DMS153 treated with DMSO at 0.1 percent for 48 hours (cell line): ENCODE data around the gene FGB.

Experiments
- DNase-seq: peaks from one replicate; lab custom pipeline; 2025; ENCODE audit not compliant: unreplicated experiment; lab: John Stamatoyannopoulos, UW

FGB gene

DNA sequence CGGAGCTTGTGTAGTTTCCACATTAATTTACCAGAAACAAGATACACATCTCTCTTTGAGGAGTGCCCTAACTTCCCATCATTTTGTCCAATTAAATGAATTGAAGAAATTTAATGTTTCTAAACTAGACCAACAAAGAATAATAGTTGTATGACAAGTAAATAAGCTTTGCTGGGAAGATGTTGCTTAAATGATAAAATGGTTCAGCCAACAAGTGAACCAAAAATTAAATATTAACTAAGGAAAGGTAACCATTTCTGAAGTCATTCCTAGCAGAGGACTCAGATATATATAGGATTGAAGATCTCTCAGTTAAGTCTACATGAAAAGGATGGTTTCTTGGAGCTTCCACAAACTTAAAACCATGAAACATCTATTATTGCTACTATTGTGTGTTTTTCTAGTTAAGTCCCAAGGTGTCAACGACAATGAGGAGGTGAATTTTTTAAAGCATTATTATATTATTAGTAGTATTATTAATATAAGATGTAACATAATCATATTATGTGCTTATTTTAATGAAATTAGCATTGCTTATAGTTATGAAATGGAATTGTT, at the start of gene FGB:
Gene FGB, plus strand, starts transcription at position 315 of the 558 bp plus-strand sequence. Its CDS starts 8 bp downstream, at position 323.
- DNase-seq: no peak

DNA sequence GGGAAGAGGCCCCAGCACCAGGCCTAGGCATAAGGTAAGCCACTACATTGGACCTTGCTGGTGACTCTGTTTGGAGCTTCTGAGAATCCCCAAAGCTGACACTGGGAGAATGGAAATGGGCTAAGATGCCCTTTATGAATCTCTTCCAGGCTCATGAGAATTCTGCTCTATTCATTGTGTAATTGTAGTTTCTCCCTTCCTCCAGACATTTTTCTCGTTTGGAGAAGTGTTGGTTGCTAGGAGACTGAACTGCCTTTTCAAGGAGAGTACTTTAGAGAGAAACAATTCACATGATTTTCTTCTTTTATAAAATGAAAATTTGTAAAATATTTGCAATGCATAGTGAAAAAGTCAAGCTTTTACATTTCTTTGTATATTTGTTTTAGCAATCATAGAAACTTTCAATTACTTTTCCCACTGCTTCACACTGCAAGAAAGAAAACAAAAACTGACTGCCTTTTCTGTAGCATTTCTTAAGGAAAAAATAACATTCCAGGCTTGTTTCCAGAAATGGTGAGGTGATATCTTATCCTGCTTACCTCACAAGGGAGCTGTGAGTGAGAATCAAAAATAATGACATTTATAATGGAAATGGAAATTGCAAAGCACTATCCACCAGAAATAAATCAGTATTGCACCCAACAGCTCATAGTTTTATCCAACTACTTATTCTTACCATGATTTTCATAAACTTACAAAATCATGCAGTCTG, 46.3 kb upstream of the FGB start:
- DNase-seq: no peak

DNA sequence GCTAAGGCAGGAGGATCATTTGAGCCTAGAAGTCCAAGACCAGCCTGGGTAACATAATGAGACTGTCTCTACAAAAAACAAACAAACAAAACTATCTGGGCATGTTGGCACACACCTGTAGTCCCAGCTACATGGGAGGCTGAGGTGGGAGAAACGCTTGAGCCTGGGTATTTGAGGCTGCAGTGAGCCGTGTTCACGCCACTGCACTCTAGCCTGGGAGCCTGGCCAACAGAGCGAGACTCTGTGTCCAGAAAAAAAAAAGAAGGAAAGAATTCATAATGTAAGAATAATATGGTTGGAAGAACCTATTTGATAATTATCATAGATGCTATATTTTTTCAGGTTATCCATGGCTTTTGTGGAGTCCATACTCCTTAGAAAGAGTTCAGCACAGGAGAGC, 45.2 kb upstream of the FGB start:
- DNase-seq: no peak

DNA sequence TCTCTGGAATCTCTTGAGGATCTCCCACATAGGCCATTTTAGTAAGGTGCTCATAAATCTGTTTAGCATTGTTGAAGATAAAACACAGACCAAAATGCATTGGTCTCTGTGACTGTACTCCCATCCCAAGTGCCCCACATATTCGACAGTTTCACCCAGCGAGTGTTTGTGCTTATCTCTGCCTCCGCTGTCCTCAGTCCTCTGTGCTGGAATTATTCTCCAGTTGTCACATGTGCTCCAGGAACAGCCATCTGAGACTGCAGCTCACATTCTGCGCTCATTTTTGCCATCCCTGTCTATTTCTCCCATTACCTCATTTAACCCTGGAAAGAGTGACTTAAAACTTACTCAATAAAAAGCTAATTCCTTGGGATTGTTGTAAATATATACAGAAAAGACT, 43.6 kb upstream of the FGB start:
- no peak for DNase-seq

DNA sequence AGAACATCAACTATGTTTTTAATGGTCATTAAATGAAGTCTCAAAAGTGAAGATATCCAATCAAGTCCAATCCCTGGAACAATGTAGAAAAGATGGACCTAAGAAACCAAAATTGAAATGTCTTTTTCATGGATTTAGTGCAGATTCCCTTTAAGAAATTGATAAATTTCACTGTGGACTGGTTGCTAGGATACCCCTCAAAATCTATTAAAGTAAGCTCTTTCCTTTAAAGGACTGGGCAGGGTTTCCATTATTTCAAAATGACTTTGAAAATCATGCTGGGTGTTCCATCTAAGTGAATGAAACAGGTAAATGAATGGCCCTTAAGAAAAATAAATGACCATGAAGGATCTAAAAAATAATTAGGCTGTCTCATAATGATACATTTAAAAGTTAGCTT, 41.2 kb upstream of the FGB start:
- DNase-seq: no peak

DNA sequence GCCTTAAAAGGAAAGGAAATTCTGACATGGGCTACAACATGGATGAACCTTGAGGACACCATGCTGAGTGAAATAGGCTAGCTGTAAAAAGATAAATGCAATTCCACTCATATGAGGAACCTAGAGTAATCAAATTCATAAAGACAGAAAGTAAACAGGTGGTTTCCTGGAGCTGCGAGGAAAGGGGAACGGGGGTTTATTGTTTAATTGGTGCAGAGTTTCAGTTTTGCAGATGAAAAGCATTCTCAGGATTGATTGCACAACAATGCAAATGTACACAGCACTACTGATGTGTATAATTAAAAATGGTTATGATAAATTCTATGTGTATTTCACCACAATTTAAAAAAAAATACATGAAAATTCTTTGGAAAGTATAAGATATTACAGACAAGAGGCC, 36.7 kb upstream of the FGB start:
- no peak for DNase-seq

DNA sequence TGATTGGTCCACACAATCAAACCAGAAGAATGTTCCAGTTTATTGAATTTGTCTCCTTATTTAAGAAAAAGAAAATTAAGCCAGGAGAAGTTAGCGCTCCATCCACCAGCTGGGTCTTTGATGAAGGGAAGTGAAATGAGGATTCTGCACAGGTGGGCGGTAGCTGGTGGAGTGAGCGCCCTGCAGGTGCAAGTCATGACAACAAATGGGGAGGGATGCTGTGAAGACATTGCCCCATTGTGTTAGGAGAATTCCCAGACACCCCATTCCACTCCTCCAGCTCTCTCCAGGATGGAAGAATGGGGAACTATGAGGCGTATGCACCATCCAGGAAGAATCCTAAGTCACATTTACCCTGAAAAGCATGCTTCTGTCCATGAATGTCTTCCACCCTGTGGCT, 35.5 kb upstream of the FGB start:
- DNase-seq: no peak

DNA sequence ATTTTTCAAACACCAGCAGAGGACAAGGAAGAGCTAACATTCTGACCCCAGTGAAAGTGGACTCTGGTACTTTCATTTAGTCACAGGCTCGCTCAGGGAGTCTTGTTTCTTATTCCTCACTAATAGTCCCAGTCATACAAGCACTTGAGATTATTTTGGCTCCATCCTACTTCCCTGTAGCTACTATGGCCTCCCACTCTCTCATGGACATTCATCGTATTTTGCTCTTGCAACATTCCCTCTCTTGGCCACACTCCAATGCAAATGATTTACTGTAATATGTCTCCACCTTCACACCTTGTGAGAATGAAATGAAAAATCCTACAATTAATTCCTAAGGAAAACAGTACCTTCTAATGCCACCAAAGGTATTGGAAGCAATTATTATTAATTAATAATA, 33.9 kb upstream of the FGB start:
- DNase-seq: no peak

DNA sequence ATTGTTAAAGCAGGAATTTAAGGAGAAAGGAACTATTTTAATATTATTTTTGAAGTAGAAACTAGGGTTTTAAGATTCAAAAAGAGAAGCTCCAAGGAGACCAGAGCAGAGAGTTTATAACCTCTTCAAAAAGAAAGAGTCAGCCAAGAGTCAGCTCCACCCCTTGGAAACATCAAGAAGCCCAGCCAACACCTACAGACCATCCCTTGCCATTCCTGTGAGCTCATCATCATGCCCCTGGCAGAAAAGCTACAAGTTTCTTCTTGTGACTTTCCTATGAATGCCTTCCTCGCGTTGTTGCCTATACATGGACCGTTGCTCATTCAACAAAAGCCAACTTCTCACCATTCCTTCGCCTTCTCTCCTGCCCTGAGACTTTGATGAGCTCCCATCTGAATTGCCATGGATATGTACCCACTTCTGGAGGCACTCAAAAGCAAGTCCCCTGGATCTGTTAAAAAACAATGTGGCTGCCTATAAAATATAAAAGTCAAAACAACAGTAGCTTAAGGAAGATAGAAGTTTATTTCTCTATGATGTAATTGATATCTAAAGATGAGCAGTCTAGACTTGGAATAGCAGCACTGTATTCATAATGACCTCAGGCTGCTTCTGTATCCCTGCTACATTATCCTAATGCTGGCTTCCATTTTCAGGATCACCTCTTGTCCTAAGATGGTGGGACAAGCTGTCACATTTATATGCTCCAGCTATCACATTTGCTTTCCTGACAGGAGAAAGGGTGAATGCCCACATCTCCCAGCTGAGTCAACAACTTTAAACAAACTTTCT, 32.9 kb upstream of the FGB start:
- DNase-seq: no peak

DNA sequence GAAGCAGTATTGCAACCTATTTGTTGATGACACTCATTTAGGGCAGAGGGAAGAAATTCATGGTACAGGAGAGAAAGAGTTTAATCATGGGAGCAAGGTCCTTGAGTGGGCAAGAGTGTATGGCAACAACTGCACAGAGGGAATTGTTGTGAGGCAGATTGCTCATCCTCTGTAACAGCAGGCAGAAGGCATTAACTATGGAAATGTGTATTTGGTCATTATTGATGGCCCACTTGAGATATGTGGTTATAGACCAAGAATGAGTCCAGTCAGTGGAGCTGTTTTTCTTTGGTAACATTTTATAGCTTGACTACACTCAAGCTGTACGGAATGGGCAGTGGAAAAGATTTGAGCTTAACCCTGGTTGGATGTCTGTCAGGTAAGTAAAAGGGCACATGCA, 28.5 kb upstream of the FGB start:
- DNase-seq: no peak

DNA sequence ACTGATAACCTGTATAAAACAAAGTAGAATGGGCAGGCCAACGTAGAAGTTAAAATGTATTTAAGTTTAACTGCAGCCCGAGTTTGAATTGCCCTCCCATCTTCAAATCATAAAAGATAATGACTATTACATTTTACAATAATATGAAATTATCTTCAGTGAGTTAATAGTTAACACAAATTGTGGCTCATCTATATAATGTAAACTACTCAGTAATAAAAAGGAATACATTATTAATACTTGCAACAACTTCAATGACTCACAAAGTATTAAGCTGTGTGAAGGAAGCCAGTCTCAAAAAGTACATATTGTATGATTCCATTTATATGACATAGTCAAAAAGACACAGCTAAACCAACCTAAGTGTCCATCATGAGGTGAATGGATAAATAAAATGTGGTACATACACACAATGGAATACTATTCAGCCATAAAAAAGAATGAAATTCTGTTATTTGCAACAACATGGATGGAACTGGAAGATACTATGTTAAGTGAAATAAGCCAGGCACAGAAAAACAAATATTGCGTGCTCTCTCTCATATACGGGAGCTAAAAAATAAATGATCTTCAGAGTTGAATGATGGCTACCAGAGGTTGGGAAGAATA, 20.4 kb upstream of the FGB start:
- DNase-seq: no peak

DNA sequence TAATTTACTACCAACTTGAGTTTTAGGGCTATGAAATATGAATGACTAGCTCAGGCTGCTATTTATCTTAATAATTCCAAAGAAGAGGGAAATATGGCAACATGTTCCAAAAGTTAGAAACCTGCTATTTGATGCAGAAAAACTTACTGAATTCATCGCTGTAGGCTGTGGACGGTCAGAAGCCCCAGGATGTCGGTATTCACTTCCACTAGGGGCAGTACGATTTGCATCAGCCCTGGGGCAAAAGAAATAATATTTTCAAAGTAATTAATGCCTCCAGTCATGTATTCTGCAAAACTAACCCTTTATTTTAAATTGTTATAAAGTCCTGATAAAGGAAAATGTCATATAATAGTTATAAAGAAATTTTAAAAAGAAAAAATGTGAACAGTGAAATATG, 17.1 kb upstream of the FGB start:
- no peak for DNase-seq

DNA sequence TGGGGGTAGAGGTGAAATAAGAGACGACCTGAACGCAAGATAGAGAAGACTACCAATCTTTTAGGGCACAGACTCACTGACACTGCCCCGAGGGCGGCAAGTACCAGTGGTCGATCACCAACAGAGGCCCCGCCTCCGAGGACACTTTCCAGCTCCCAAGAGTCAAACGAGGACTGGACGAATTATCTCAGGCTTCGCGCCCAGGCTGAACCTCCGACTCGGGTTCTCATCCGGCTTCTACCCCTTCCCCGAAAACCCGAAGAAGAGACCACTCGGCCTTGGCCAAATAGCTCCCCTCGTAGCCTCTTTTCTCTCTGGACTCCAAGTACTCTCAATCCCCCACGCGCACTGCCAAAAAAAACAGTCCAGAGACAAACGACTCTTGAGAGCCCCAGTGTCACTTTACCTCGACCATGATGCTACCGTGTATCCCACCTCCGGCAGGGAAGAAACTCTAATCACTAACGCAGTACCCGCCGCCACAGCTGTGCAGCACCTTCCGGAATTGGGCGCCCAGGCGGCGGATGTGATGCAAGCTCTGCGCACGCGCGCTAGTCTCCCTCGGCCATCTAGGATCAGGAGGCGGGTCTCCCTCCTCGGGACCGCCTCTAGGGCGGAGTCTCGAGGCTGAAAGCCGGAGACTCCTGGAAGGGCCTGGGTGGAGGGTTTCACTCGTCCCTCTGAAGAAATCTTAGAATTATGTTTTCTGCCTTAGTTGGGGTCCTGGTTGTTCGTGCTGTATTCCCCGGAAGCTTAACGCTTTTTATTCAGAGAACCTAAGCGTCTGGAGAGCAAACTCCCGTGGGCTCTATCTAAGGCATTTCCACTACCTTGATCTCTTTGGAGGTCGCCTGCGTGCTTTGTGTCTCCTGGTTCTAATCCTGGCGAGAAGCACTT, 12.7 kb upstream of the FGB start, which contains the start of gene PLRG1:
Gene PLRG1, minus strand, starts transcription at position 507 of the 897 bp plus-strand sequence. Its CDS starts 92 bp downstream, at position 415.
- DNase-seq: peak; percentile 86

DNA sequence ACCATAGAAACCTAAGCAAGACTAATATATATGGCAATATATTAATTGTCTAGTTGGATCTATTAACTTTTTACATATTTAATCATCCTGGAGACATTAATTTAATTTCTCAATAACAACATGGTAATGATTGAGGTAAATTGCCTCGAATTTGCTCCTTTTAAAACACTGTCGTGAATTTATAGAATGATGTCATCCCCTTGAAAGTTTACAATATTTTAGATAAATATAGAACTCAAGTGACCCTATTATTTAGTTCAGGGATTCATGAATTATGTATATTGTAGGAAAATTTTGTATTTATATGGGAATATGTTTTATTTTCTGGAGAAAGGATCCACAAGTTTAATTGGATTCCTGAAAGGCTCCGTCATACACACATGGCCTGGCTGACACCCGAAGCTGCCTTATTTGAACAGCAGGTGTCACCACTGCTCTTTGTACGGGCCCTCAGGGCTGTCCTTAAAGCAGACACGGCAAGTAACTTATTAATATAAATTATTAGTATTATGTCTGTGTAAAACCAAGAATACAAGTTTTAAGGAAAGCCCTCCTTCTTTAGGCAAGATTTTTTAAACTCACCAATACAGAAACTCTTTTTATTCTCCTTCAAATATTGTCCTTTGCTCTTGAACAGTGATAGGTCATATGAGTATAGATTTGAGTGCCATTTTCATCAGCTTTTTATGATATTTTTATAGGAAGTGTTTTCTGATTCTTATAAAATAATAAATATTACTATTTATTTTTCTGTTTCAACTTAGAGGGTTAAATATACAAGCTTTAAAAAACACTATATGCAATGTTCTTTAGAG, 10.7 kb upstream of the FGB start:
- DNase-seq: peak; percentile 32

DNA sequence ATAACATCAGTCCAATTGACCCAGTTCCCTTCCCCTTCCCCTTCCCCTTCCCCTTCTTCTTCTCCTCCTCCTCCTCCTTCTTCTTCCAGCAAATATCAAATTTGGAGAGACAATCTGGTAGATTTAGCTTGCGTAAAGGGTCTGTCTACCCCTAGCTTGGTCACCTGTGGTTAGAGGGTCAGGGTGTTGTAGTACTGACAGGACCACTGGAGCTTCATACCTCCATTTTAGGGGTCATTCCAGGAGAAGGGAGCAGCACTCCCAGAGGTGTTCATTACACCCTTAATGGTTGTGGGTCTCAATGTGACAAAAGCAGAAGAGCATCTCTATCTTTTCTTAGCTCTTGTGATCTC, 3.7 kb upstream of the FGB start:
- no peak for DNase-seq

DNA sequence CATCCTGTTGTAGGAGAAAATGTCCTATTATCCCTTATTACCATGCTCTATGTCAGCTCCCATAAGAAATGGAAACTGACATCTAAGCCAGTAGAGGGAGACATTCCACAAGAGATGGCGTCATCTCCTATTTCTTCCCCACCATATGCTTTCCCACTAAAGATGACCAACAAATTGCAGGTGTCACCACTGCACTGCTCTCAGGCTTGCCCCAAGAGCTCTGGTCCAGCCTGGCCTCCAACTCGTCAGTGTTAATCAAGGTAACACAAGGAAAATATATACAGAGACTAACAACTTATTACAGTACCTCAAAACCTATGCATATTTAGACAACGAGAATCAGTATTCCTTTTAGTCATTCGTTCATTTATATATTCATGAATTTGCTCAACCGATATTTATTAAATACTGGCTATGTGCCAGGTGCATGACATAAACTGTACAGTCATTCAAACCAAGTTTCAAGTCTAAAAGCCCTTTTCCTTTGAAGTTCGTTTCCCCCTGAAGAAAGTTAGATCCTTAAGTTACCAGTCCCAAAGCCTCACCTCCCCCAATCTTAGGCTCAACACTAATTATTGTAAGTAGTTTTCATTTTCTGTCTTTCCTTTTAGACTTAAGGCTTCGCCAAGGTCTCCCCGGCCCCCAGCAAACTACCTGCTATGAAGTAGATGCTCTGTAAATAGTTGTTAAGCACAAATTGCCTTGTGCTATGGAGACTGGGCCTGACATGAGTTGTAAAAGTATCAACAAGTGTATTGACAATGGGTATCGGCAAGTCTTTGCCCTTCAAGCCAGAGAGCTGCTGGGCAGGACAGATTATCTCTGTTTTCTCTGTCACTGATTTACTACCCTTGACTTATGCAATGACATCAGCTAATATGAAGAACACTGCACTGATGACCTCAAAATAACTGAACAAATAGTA, 3.1 kb upstream of the FGB start:
- DNase-seq: peak; percentile 3

DNA sequence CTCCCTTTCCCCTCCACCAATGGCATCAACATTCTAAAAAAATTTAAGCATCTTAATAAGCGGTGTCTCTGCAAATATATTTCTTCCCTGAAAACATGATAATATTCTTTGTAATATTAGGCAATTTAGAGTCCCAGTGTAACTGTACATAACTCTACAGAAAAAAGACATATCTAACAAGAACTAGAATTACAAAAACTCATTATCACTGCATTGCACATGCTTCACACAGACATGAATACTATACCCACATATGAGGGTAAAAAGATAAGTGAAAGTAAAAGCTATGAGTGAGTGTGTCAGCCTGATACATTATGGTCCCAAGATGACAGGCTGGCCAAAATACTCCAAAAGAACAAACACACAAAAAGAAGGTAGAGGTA, 2.4 kb upstream of the FGB start:
- DNase-seq: no peak

DNA sequence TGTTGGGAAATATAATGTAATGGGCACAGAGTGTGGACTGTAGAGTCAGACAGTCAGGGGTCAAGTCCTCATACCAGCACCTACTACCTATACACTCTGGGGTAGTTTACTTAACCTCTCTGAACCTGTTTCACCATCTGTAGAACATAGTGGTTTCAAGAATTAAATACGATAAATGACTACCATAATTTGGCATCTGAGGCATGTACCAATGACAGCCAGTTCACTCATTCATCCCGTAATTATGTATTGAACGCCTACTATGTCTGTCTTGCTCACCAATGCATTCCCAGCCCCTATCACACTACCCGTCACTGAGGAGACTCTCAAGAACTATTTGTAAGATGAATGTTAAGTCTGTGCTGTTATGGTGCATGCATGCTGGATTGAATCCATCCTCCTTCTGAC, 2.0 kb upstream of the FGB start:
- no peak for DNase-seq

DNA sequence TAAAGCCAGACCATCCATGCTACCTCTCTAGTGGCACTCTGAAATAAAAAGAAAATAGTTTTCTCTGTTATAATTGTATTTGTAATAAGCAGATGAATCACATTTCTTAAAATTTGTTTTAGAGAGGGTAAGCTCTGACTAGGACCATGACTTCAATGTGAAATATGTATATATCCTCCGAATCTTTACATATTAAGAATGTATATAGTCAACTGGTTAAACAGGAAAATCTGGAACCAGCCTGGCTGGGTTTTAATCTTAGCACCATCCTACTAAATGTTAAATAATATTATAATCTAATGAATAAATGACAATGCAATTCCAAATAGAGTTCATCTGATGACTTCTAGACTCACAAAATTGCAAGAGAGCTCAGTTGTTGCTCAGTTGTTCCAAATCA, 1.5 kb downstream of the FGB start:
- DNase-seq: no peak
